B cell (primary cell): Measurements from ENCODE around the gene EIF3B. TPM values are rescaled to one million over a fixed set of nuclear protein-coding genes. Genes with fewer than 3 reads are reported as not detected.

Source experiments
- ATAC-seq: fragments of 200-7000 bp; cut with Tn5 transposase; one replicate; pipeline ENCODE4 v1.10.0; 2021; ENCODE audit warnings: low read depth, mild to moderate bottlenecking, moderate number of reproducible peaks, moderate library complexity
- CTCF ChIA-PET: fragments of 350-600 bp; sonication (Branson Sonifier 250); formaldehyde crosslinking; loops from one replicate; lab custom pipeline; 2021; ENCODE audit warnings: antibody characterized with exemption, inconsistent platforms; lab: Charles Lee
- POLR2A ChIA-PET: fragments of 350-600 bp; sonication (Branson Sonifier 250); formaldehyde crosslinking; loops from one replicate; lab custom pipeline; 2021; ENCODE audit warnings: antibody characterized with exemption; lab: Charles Lee
- DNase-seq: peaks from one replicate; pipeline ENCODE4 v3.0.0; 2013
- H2AFZ ChIP-seq: 2 replicates; pipeline ENCODE4 v1.6.1; 2012; ENCODE audit warnings: mild to moderate bottlenecking, low read depth, low read length; ENCODE audit not compliant: insufficient read depth, poor library complexity, severe bottlenecking
- H3K27ac ChIP-seq, 2 donors: 1 replicate in 1 of 2; 2 replicates in 1 of 2; pipeline ENCODE4 v1.5.1; 2012 to 2013; ENCODE audit warnings: low read length in 2 of 2, mild to moderate bottlenecking in 2 of 2, moderate library complexity in 1 of 2
- H3K27me3 ChIP-seq, 4 experiments: fragments of 200-600 bp in 1 of 4; sonication (generic) in 1 of 4; replicated peaks in 1 of 4; 1 replicate in 2 of 4; 2 replicates in 2 of 4; pipeline versions ENCODE4 v1.6.1 to v1.7.0; 2013 to 2016; ENCODE audit warnings: low read length in 3 of 4, mild to moderate bottlenecking in 2 of 4, mixed read lengths in 1 of 4, moderate library complexity in 1 of 4; ENCODE audit not compliant: insufficient read depth in 4 of 4, control insufficient read depth in 3 of 4; ENCODE audit errors: control extremely low read depth in 1 of 4
- H3K36me3 ChIP-seq, 2 experiments: replicated peaks in 1 of 2; 1 replicate in 1 of 2; 2 replicates in 1 of 2; pipeline versions ENCODE4 v1.6.1 to v1.7.1; 2013; ENCODE audit warnings: low read length in 1 of 2; ENCODE audit not compliant: insufficient read depth in 2 of 2, control insufficient read depth in 1 of 2; ENCODE audit errors: control extremely low read depth in 1 of 2, extremely low read depth in 1 of 2
- H3K4me1 ChIP-seq, 2 donors: fragments of 200-600 bp in 1 of 2; sonication (generic) in 1 of 2; 1 replicate in 1 of 2; 2 replicates in 1 of 2; pipeline versions ENCODE4 v1.5.1 to v1.6.1; 2013 to 2017; ENCODE audit warnings: low read length in 2 of 2; ENCODE audit not compliant: control insufficient read depth in 2 of 2, insufficient read depth in 2 of 2
- H3K4me2 ChIP-seq: replicated peaks from 2 replicates; pipeline ENCODE3; 2012; ENCODE audit warnings: mild to moderate bottlenecking, low read depth, low read length; ENCODE audit not compliant: poor library complexity, severe bottlenecking
- H3K4me3 ChIP-seq, 5 experiments: fragments of 200-600 bp in 1 of 5; sonication (generic) in 1 of 5; 1 replicate in 3 of 5; 2 replicates in 2 of 5; pipeline versions ENCODE4 v1.5.1 to v1.7.0; 2011 to 2016; ENCODE audit warnings: low read length in 4 of 5, mild to moderate bottlenecking in 4 of 5, low read depth in 2 of 5, control low read depth in 1 of 5, moderate library complexity in 1 of 5; ENCODE audit not compliant: insufficient read depth in 1 of 5; ENCODE audit errors: control extremely low read depth in 1 of 5, extremely low read depth in 1 of 5
- H3K79me2 ChIP-seq: fragments of 200-600 bp; sonication (generic); one replicate; pipeline ENCODE4 v1.6.0; 2016; ENCODE audit warnings: low read length; ENCODE audit not compliant: control insufficient read depth, insufficient read depth
- H3K9ac ChIP-seq: fragments of 200-600 bp; sonication (generic); 2 replicates; pipeline ENCODE4 v1.6.1; 2017; ENCODE audit warnings: mild to moderate bottlenecking, low read length, moderate library complexity
- H3K9me3 ChIP-seq, 3 donors: one replicate each; pipeline versions ENCODE4 v1.6.1 to v1.7.1; 2013; ENCODE audit warnings: low read length in 2 of 3; ENCODE audit not compliant: control insufficient read depth in 2 of 3, insufficient read depth in 1 of 3; ENCODE audit errors: control extremely low read depth in 1 of 3
- H4K20me1 ChIP-seq: 2 replicates; pipeline ENCODE4 v1.6.0; 2012; ENCODE audit warnings: mild to moderate bottlenecking, low read length; ENCODE audit not compliant: insufficient read depth, control insufficient read depth, poor library complexity, severe bottlenecking
- H3K27ac Mint-ChIP-seq: one replicate; pipeline ENCODE4 v1.8.0; 2021; ENCODE audit warnings: mixed read lengths
- H3K27me3 Mint-ChIP-seq: one replicate; pipeline ENCODE4 v1.8.0; 2021; ENCODE audit warnings: mixed read lengths
- H3K4me1 Mint-ChIP-seq: one replicate; pipeline ENCODE4 v1.8.0; 2021; ENCODE audit warnings: mixed read lengths
- H3K4me3 Mint-ChIP-seq: one replicate; pipeline ENCODE4 v1.8.0; 2021; ENCODE audit warnings: mixed read lengths
- H3K9me3 Mint-ChIP-seq: one replicate; pipeline ENCODE4 v1.8.0; 2022; ENCODE audit warnings: mixed read lengths; ENCODE audit not compliant: insufficient read depth
- EZH2 ChIP-seq: IDR thresholded peaks from 2 replicates; pipeline ENCODE4 v1.6.1; 2012; ENCODE audit warnings: borderline replicate concordance, low read depth, mild to moderate bottlenecking, moderate library complexity, low read length; ENCODE audit not compliant: insufficient read depth, poor library complexity, severe bottlenecking
- WGBS: methylation state at CpG from one replicate; pipeline ENCODE4 v1.1.5; 2013; ENCODE audit warnings: missing lambda C conversion rate; ENCODE audit not compliant: insufficient coverage; 5-methylcytosine and 5-hydroxymethylcytosine counted together
- intact Hi-C: fragments of 100-400 bp; cut with micrococcal nuclease; formaldehyde crosslinking; loops from one replicate; pipeline ENCODE4 v1.10.0; 2022
- polyA plus RNA-seq: library from polyadenylated mRNA; depleted of rRNA; stranded (reverse); fragments of >200 nt; gene quantifications from 2 replicates; pipeline ENCODE4 v1.2.3, GENCODE V29; 2012
- total RNA-seq, 2 donors: library from RNA; stranded (reverse); fragments of 120-200 nt in 1 of 2; gene quantifications; 1 replicate in 1 of 2; 2 replicates in 1 of 2; pipeline versions ENCODE4 v1.2.3 to v1.2.4, GENCODE V29; 2013 to 2022
- TF ChIP-seq, protein P1 (sequence below): fragments of 200-600 bp; IDR thresholded peaks from one replicate; pipeline ENCODE4 v1.8.0; 2022; ENCODE audit warnings: antibody characterized with exemption, mild to moderate bottlenecking

EIF3B gene
- total and polyA plus RNA-seq, 2 donors (not counting 1 experiment from before 2014, with no cell fraction given) = 69.3 to 152 TPM

DNA sequence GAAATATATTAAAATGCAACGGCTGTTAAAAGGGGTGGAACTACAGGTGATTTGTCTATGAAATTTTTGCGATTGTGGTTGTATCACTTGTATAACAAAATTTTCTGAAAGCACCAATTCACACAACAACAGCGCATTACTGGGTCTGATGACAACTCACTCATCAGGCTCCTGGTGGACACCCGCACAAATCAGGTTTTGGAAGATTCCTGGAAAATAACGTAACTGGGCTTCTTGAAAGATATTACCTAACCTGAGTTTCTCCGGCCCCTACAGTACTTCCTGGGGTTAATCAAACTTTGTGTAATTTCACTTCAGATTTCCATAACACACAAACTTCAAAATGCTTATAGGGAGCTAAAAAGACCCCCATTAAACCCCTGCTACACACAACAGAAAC, 47.9 kb upstream of the EIF3B start:
- peak overlapping the region; percentile 69 to 75 for H3K27ac ChIP-seq
- H3K4me1 ChIP-seq = peaks cover 53 to 65% of the 10 kb centered on the region in 2 donors
- no CpG with 5 or more reads among the region's 6 CpGs for WGBS
- TF ChIP-seq, protein P1, sequence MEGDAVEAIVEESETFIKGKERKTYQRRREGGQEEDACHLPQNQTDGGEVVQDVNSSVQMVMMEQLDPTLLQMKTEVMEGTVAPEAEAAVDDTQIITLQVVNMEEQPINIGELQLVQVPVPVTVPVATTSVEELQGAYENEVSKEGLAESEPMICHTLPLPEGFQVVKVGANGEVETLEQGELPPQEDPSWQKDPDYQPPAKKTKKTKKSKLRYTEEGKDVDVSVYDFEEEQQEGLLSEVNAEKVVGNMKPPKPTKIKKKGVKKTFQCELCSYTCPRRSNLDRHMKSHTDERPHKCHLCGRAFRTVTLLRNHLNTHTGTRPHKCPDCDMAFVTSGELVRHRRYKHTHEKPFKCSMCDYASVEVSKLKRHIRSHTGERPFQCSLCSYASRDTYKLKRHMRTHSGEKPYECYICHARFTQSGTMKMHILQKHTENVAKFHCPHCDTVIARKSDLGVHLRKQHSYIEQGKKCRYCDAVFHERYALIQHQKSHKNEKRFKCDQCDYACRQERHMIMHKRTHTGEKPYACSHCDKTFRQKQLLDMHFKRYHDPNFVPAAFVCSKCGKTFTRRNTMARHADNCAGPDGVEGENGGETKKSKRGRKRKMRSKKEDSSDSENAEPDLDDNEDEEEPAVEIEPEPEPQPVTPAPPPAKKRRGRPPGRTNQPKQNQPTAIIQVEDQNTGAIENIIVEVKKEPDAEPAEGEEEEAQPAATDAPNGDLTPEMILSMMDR = no peak
- TF ChIP-seq EZH2 = no peak
- POLR2A ChIA-PET = interaction anchor here (0.7 to 1.5 kb wide), 3 partner anchors 57 to 70 kb away, joined by 3 to 12 read pairs (median 8); no protein-coding TSS in a partner anchor
- peak overlapping the region; percentile 87 for H3K27ac Mint-ChIP-seq
- peak overlapping the region in 4 of 5 experiments; percentile 41 to 80 (median 55) for H3K4me3 ChIP-seq
- H3K4me3 Mint-ChIP-seq = peak overlapping the region; percentile 87
- no peaks in the 10 kb centered on the region for H3K27me3 Mint-ChIP-seq
- no peak for DNase-seq
- CTCF ChIA-PET = interaction anchor here (0.6 kb wide), 1 partner anchor 242 kb away, joined by 3 read pairs; no protein-coding TSS in a partner anchor
- no peaks in the 10 kb centered on the region for H4K20me1 ChIP-seq
- peaks cover 91% of the 10 kb centered on the region for H3K79me2 ChIP-seq
- peaks cover 54% of the 10 kb centered on the region for H3K4me1 Mint-ChIP-seq
- no peaks in the 10 kb centered on the region for H3K9me3 Mint-ChIP-seq
- no peaks in the 10 kb centered on the region for H3K27me3 ChIP-seq
- H3K9me3 ChIP-seq = peaks cover 0 to 3% (median 0%) of the 10 kb centered on the region in 3 donors
- peaks cover 0 to 17% of the 10 kb centered on the region in 2 experiments for H3K36me3 ChIP-seq
- ATAC-seq = no peak
- H3K4me2 ChIP-seq = peak overlapping the region; percentile 83
- peak overlapping the region; percentile 66 for H3K9ac ChIP-seq
- H2AFZ ChIP-seq = no peak overlapping the region
- intact Hi-C loops = loop anchor here (1.0 kb wide), 1 partner anchor 7 kb away; no protein-coding TSS in a partner anchor

DNA sequence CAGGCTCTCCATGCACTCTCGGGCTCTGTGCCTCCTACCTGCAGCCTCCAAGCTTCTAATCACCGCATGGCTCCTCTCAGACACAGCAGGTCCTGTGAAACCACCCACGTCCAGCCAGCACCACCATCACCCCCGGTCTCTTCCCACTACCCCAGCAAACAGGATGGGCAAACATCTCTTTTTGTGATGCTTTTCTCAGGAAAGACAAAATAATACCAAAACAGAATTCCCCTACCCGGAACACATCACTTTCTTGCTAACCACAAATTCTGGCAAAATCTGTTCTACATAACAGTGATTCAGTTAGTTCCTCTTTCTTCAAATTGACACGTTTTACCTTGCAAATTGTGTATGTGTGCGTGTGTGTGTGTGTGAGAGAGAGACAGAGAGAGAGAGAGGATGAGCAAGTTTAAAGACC, 46.9 kb upstream of the EIF3B start:
- peak overlapping the region; percentile 69 to 75 for H3K27ac ChIP-seq
- Mint-ChIP-seq H3K4me3 (peak overlapping the region; percentile 87), H3K27me3 (no peaks in the 10 kb centered on the region), H3K9me3 (no peaks in the 10 kb centered on the region), H3K4me1 (peaks cover 56% of the 10 kb centered on the region), H3K27ac (peak overlapping the region; percentile 91)
- ATAC-seq (peak; percentile 61), DNase-seq (peak; percentile 87)
- peaks cover 93% of the 10 kb centered on the region for H3K79me2 ChIP-seq
- TF ChIP-seq EZH2 = no peak
- no peaks in the 10 kb centered on the region for H4K20me1 ChIP-seq
- peaks cover 0 to 17% of the 10 kb centered on the region in 2 experiments for H3K36me3 ChIP-seq
- H3K27me3 ChIP-seq = no peaks in the 10 kb centered on the region
- POLR2A ChIA-PET = interaction anchor here (0.7 to 1.3 kb wide), 3 partner anchors 9 to 58 kb away, joined by 3 to 12 read pairs (median 3); no protein-coding TSS in a partner anchor
- H2AFZ ChIP-seq = peak overlapping the region; percentile 8
- H3K9ac ChIP-seq = peak overlapping the region; percentile 66
- peak overlapping the region; percentile 83 for H3K4me2 ChIP-seq
- H3K4me3 ChIP-seq = peak overlapping the region; percentile 38 to 80 (median 48)
- intact Hi-C loops = loop anchor here (1.0 kb wide), 1 partner anchor 8 kb away; no protein-coding TSS in a partner anchor
- peaks cover 61 to 73% of the 10 kb centered on the region in 2 donors for H3K4me1 ChIP-seq
- CTCF ChIA-PET = interaction anchor here (1.2 kb wide), 1 partner anchor 39 kb away, joined by 3 read pairs; no protein-coding TSS in a partner anchor
- H3K9me3 ChIP-seq = peaks cover 0 to 3% (median 0%) of the 10 kb centered on the region in 3 donors
- 1% methylated on average over 4 of the region's 7 CpGs for WGBS
